ENCODE results near the gene HRCT1.
"Not testable (repeated sequence)": the region's sequence is repeated elsewhere in the genome, so short reads cannot be mapped to it uniquely, and the experiment has no call there.

The HRCT1 gene

DNA sequence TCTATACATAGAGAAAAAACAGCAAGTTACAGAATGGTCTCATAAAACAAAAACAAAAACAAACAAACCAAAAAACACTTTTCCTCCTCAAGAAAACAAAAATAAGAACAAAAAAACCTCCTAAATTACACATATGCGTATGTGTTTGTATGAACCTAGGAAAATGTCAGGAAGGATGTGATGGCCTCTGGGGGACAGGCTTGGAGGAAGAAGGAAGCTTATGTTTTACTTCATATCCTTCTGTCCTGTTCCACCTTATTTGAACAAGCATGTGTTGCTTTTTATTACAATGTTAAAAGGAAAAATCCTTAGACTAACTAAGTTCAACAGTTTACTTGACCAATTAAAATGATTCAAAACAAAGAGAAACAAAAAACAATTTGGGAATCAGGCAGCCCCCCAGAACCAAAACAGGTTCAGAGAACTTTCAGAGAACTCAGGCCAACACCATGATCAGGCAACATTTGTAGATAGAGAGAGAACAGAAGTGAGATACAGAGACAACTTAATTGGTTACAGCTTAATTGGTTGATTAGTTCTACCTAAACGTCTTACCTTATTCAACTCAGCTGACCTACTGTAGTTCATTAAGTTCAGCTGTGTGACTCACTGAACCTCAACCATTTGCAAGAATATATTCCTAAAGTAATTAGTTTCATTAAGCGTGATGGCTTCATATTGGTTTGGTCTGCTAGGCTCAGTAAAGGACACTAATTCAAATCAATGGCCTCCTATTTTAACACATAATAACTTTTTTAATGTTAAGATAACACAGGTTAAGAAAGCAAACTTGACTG lies 13.4 kb downstream of the HRCT1 start:
- no peak for DNase-seq (ENCODE audit: low read depth)

DNA sequence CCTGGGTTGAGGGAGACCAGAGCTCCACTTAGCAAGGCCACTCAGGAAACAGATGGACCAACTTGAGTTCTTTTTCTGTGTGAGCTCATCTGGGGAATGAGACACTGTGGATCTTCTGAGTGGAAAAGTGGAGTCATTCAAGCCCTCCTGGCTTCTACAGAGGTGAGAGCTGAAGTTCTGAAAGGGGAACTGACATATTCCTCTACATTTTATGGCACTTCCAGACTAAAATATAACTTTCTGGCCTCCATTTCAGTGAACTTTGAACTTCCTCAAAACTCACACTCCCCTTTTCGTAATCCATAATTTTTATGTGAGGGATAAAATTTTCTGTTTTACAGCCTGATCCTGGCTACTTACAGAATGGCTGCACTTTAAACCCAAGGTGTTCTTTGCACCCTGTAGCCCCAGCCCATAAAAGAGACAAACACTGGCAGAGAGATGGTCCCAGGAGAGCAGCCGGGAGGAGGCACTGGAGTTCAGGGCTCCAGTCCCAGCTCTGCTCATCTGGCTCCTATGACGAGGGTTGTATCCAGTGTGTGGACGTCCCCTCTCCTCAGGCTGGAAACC lies 14.1 kb downstream of the HRCT1 start:
- DNase-seq (ENCODE audit: low read depth) = no peak

DNA sequence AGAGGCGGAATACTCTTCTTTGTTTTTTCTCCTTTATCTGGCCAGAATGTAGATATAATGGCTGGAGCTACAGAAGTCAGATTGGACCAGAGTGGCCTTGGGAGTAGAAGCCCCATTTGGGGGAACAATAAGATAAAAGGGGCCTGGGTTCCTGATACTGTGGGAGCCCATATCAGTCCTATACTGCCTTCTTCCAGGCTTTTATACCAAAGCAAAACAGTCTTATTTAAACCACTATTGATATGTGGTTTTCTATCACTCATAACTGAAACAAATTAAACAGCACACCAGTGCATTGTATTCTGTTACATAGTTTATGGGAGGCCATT lies 17.6 kb downstream of the HRCT1 start:
- DNase-seq (ENCODE audit: low read depth) = no peak

DNA sequence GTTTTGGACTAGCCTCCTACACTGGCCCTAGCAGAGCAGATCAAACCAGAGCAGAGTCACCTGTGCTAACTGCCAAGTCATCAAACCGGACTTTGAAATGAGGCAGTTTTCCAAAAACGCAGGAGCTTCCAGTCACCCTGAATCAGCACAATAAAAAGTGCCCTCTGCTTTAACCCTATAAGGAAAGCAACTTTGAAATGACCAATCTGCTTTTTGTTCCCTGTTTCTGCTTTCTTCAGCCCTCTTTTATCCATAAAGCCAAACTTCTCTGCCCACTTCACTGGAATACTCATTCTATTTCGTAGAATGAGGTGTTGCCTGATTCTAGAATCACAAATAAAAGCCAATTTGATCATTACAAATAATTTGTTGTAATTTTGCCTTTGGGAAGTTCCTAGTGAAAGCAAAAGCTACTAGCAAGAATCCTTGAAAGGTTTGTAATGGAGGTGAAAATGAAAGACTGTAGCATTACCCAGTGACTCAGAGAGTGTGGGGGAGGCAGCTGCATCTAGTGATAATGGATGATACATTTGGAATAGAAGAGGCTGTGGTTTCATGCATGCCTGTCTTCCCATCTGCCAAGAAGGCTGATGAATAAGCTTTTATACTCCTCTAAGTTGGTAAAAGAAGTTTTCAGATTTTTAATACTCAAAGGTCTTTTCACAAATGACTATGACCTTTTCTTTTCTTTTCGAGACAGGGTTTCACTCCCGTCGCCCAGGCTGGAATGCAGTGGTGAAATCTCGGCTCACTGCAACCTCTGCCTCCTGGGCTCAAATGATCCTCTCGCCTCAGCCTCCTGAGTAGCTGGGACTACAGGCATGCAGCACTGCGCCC lies 18.1 kb downstream of the HRCT1 start:
- no peak for DNase-seq (ENCODE audit: low read depth)

DNA sequence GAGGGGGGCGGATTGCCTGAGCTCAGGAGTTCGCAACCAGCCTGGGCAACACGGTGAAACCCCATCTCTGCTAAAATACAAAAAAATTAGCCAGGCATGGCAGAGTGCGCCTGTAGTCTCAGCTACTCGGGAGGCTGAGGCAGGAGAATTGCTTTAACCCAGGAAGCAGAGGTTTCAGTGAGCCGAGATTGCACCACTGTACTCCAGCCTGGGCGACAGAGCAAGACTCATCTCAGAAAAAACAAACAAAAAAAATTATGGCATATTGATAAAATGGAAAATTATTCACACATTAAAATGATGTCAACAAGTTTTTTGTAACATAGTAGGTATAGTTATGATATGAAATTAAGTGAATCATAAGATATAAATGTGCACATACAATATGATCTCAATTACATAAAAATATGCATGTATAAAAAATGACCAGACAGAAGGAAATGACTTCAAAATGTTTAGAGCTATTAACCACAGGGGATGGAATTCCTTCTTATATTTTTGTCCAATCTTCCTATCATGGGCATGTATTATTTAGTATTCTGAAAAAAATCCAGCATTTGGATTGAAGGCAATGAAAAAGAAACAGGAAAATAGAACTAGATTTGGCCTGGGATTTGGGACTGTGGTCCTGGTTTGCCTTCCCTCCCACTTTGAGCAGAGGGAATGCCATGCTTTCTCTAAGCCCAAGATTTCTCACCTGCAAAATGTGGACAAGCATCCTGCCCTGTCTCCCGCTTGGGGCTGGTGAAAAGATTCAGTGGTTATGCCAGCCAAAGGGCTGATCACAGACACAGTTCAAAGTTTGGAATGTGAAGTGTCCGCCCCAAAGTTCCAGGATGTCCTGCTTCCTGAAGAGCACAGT lies 22.8 kb downstream of the HRCT1 start:
- no peak for DNase-seq (ENCODE audit: low read depth)

DNA sequence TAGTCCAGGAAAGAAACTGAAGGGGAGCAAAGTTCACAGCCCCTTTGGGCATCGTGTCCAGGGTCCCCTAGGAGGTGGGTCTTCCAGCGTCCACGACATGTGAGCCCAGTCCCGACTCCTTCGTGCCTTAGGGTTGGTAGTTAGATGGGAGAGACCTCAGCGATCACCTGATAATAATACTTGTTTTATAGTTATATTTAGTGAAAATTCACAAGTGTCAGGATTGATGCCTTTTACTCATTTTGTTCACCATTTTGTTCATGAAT lies 23.4 kb downstream of the HRCT1 start:
- no peak for DNase-seq (ENCODE audit: low read depth)

DNA sequence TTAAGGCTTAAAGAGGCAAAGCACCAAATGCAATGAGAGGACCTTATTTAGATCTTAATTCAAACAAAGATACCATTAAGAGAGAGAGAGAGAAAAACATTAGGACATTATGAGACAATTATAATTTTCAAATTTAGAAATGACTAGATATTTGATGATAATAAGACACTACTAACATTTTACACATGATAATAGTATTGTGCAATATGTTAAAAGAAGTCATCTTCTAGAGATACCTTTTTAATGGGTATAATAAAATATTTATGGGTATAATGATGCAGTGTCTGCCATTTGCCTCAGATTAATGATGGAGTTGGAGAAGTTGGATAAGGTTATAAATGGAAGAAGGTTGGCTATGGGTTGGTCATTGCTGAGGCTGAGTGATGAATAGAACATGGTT lies 24.5 kb downstream of the HRCT1 start:
- no peak for DNase-seq (ENCODE audit: low read depth)

DNA sequence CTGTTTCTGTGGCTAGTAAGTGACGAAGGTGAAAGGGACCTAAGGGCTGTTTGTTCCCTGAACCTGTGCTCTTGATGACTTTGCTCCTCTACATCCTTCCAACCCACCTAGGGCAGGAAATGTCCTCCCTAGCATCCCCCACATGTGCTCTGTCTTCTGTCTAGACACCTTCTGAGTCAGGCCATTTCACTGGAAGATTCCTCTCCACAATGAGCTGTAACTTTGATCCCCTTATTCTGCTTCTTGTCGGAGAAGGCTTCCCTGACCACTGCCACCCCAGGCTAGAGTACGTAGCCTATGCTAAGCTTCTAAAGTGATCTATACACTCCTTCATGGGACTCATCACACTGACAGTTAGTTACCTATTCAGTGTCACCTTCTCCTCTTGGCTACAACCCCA lies 25.0 kb downstream of the HRCT1 start:
- no peak for DNase-seq (ENCODE audit: low read depth)

DNA sequence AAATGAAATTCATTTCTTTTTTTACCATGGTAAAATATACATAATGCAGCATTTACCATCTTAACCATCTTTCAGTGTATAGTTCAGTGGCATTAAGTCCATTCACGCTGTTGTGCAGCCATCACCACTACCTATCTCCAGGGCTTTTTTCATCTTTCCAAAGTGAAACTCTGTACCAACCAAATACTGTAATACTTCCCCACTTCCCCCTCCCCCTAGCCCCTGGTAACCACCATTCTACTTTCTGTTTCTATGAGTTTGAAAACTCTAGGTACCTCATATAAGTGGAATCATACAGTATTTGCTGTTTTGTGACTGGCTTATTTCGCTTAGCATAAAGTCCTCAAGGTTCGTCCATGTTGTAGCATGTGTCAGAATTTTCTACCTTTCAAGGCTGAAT lies 26.7 kb downstream of the HRCT1 start:
- DNase-seq (ENCODE audit: low read depth) = no peak

DNA sequence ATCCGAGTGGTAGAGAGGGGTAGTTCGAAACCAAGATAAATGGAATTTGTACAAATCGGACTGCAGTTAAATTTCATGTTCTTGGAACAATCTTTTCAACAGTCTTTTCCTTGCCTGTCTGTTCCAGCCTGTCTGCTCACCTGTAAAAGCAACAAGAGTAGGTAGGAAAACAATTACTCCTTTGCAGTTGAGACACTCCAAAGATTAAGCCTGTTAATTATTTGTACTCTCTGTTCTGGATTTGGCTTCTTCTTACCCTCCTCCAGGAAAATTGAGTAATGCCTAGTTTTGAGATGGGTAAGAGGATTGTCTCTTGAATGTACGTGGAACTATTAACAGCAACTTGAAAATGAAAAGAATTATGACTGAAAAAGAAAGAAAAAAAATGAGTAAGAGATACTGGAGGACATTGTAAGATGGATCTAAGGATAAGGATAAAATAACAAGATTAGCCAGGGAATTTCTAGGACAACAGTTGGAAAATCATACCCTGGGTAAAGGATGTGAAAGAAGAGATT lies 27.6 kb downstream of the HRCT1 start:
- no peak for DNase-seq (ENCODE audit: low read depth)

DNA sequence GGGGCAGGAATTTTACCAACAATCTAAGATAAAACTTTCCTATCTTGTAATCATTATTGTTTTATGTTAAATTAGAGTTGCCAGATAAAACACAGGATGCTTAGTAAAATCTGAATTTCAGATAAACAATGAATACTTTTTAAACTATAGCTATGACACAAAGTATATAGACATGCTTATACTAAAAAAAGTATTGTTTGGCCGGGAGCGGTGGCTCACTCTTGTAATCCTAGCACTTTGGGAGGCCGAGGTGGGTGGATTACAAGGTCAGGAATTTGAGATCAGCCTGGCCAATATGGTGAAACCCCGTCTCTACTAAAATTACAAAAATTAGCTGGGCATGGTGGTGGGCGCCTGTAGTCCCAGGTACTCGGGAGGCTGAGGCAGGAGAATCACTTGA lies 28.1 kb downstream of the HRCT1 start:
- DNase-seq (ENCODE audit: low read depth) = not testable (repeated sequence)

DNA sequence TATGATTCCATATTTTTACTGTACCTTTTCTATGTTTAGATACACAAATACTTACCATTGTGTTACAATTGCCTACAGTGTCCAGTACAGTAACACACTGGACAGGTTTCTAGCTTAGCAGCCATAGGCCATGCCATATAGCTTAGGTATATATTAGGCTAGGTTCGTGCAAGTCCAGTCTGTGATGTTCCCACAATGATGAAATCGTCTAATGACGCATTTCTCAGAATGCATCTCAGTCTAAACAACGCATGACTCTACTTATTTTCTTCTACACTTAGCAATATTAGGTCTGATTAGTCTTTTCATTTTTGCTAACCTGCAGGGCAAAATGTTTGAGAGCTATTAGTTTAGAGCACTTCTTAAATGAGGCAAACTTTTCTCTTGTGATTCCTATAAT lies 29.3 kb downstream of the HRCT1 start:
- DNase-seq (ENCODE audit: low read depth) = no peak

DNA sequence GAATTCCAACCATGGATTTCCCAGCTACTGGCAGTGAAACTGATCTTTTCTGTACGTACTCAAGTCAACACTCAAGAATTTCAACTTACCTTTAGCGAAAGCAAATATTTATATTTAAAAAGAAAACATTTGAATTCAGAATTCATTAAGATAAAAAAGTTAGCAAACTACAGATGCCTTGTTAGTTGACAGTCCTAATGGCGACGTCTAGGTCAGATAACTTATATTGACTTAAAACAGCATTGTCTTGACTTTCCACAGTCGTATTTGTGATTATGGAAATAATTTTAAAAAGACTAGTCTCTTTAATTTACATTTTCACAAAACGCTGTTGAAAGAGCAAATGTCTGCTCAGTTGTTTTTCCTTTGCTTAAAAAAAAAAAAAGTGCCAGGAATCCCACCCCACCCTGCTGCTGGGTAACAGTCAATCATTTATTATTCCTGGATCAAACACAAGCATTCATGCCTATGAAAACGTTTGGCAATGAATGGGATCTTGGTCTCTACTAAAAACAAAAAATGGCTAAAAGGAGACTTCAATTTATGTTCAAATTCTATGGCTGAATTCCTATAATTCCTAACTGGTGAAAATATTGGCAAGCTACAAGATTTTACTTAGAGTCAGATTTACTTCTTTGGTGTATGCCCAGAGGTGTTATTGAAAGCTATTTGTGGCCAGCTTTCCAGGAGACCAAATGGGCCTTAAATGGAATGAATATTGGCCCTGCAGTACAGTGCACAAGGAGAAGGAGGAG lies 29.9 kb downstream of the HRCT1 start:
- DNase-seq (ENCODE audit: low read depth) = no peak

DNA sequence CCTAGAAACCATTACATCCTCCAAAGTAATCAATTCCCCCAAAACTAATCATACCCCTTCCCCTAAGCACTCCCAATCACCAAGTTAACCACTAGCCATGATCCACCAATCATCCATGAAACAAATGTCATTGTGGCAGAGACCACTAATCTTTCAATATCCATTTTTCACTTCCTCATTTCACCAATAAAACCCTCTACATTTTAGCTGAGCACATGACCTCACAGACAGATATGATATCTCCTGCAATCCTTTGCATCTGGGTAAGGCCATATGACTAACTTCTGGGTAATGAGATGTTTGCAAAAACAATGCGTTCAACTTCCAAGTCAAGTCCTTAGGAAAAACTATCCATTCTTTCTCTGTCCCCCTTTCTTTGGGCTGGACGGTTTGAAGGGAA lies 31.2 kb downstream of the HRCT1 start:
- no peak for DNase-seq (ENCODE audit: low read depth)

DNA sequence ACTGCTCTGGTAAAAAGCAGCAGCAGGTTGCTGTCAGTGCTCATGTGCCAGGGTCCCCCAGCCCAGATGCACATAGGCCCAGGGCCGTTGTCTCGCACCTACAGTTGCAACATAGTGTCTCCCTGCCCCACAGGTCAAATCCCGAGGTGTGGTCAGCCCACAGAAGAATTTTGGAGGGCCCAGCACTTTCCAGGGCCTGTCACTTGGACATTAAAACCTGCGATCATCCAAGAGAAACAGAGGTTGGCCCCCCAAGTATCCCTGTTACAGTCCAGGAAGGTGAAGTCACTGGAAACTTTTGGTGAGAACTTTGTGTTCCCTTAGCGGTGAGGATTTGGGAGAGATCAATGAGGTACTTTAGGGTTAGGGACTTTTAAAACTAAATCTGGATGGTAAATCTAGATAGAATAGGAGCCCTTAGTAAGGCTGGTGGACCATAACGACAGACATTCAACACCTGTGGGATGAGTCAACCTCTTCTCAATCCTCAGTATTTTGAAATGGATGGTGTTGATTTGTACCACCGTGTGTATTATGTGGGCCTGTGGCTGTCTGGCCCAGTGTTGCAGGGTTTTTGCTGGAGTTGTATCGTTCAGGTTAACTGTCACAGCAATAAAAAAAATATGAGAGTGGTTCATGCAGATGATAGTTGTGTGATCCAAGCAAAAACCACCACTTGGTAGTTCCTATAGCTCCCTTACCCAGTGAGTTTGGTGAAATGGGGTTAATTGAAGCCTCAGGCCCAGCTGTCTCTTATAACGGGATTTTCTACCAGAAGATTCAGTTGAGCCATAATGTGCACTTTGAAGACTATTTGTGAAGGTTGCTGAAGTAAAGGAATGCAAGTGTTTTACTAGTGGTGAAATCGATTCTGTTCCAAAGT lies 32.7 kb downstream of the HRCT1 start:
- no peak for DNase-seq (ENCODE audit: low read depth)

DNA sequence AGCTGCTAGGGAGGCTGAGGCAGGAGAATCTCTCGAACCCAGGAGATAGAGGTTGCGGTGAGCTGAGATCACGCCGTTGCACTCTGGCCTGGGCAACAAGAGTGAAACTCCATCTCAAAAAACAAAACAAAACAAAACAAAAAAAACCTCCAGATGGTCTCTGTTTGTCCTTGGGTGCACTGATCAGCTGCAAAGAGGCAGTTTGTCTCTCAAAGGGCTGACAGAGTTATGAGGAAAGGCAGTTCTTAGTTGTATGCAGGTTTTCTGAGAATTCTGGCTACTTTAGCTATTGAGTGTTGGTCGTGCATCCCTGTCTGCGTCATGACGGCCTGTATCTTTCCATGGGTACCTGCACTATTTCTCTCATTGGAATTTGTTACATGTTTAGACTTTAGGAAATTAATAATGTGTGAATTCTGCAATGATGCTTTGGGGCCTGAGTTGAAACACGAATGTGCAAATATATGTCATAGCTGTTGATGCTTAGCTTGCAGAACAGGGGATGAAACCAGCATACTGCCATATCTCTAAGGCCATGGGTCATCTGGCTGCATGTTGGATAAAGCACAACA lies 33.8 kb downstream of the HRCT1 start:
- DNase-seq (ENCODE audit: low read depth) = no peak

DNA sequence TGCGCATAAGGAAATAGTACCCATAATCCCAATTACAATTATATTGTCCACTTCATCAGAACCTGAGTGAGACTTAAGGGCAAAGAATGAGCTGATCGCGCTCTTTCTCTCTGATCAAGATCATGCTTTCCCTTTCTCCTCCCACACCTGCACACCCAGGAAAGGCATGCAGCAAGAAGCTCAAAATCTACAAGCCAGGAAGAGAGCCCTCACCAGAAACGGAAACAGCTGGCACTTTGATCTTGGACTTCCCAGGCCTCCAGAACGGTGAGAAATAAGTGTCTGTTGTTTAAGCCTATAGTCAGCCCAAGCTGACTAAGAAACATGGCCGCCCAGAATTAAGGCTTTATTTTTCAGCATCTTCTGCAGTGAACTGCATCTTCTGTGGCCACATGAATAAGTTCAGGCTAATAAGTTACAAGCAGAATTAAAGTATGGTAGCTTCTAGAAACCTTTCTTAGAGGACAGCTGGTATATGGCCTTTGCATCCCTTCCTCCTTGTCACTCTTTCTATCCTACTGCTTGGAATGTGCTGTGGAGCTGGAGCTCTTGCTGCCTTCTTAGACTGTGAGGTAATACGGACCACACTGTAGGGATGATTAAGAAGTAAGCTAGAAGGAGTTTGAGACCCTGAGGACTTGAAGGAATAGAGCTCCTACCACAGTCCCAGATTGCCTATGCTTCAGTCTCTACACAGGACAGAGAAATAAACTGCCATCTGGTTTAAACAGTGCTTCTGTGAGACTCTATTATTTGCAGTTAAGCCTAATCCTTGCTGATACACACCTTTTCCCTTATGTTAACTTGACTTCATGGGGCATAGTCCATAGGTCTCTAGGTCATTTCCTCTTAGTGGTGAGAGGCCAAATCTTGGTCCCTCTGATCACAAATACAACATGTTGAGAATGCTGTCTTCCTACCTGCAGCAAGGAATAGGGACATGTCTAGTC lies 34.7 kb downstream of the HRCT1 start:
- DNase-seq (ENCODE audit: low read depth) = no peak

DNA sequence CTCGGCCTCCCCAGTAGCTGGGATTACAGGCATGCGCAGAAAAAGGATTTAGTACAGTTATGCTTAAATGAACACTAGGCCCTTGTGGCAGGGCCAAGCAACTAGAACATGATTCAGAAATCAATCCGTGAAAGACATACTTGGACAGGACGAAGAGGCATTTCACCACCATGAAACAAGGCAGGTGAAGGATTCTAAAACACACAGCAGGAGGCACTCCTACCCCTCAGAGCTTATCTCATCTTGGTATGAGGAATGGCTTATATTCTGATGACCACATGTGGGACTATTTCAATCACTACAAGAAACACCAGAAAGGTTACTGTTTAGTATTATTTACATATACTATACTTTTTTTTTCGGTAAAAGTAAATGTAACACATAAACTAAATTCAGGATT lies 36.3 kb downstream of the HRCT1 start:
- DNase-seq (ENCODE audit: low read depth) = no peak

DNA sequence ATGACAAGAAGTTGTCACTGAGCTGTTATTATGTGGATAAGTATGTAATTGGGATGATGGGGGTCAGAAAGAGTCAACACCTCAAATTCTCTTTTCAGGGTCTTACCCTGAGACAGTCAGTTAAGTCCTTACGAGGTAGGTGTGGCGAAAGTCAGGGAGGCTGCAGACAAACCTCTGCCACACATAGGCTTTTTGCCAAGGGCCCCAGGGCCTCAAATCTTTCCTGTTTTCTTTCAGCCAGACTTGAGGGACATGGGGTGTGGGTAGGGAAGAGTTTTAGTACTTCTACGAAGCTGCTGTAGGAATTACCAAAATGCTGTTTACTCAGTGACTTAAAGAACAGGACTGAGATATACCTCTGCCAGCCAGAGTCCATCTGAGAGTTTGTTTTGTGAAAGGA lies 38.2 kb downstream of the HRCT1 start:
- DNase-seq (ENCODE audit: low read depth) = no peak
